Measurements from ENCODE around the gene EIF5A. TPM values are rescaled to one million over a fixed set of nuclear protein-coding genes. Genes with fewer than 3 reads are reported as not detected.

The EIF5A gene
- total RNA-seq, 2 donors from 2014 or later: 118 to 130 TPM

GRCh38 chr17:7325031-7325528, 17.7 kb downstream of the EIF5A start:
- no peaks in the 10 kb centered on the region for H3K9me3 ChIP-seq
- TF ChIP-seq CTCF (IDR thresholded peaks at IDR 0.05): no peak
- ATAC-seq (ENCODE audit: insufficient number of reproducible peaks, low FRiP score, low read depth) (no peak), DNase-seq (ENCODE audit: low spot score) (no peak)
- H3K4me1 ChIP-seq (ENCODE audit: control insufficient read depth in 1 of 2, low read depth in 2 of 2): peaks cover 0 to 12% of the 10 kb centered on the region in 2 donors
- H3K27ac ChIP-seq: no peak overlapping the region
- H3K4me3 ChIP-seq: no peak overlapping the region
- peaks cover 49% of the 10 kb centered on the region for H3K36me3 ChIP-seq
- no peaks in the 10 kb centered on the region for H3K27me3 ChIP-seq (replicated peaks; ENCODE audit: insufficient read depth)

- no peaks in the 10 kb centered on the region for H3K27me3 ChIP-seq (replicated peaks; ENCODE audit: insufficient read depth)
- DNase-seq (ENCODE audit: low spot score): no peak
- ATAC-seq (ENCODE audit: insufficient number of reproducible peaks, low FRiP score, low read depth): no peak
- TF ChIP-seq CTCF (IDR thresholded peaks at IDR 0.05): no peak
- H3K4me3 ChIP-seq: no peak overlapping the region
- no peaks in the 10 kb centered on the region for H3K9me3 ChIP-seq
- no peak overlapping the region for H3K27ac ChIP-seq
- H3K36me3 ChIP-seq: peaks cover 38% of the 10 kb centered on the region
- H3K4me1 ChIP-seq (ENCODE audit: control insufficient read depth in 1 of 2, low read depth in 2 of 2): peaks cover 3 to 17% of the 10 kb centered on the region in 2 donors
These were observed 18.8 kb downstream of the EIF5A start for GRCh38 chr17:7326186-7326585.

- no peaks in the 10 kb centered on the region for H3K9me3 ChIP-seq
- ATAC-seq (ENCODE audit: insufficient number of reproducible peaks, low FRiP score, low read depth): no peak
- H3K36me3 ChIP-seq: peaks cover 29% of the 10 kb centered on the region
- peaks cover 3 to 17% of the 10 kb centered on the region in 2 donors for H3K4me1 ChIP-seq (ENCODE audit: control insufficient read depth in 1 of 2, low read depth in 2 of 2)
- no peak for TF ChIP-seq CTCF (IDR thresholded peaks at IDR 0.05)
- no peak overlapping the region for H3K27ac ChIP-seq
- no peak overlapping the region for H3K4me3 ChIP-seq
- no peak for DNase-seq (ENCODE audit: low spot score)
- H3K27me3 ChIP-seq (replicated peaks; ENCODE audit: insufficient read depth): no peaks in the 10 kb centered on the region
These were observed 19.6 kb downstream of the EIF5A start for GRCh38 chr17:7327056-7327455.

GRCh38 chr17:7327501-7327900, 20.1 kb downstream of the EIF5A start:
- no peaks in the 10 kb centered on the region for H3K9me3 ChIP-seq
- H3K4me1 ChIP-seq (ENCODE audit: control insufficient read depth in 1 of 2, low read depth in 2 of 2): peaks cover 3 to 17% of the 10 kb centered on the region in 2 donors
- H3K27ac ChIP-seq: no peak overlapping the region
- no peak for TF ChIP-seq CTCF (IDR thresholded peaks at IDR 0.05)
- H3K27me3 ChIP-seq (replicated peaks; ENCODE audit: insufficient read depth): no peaks in the 10 kb centered on the region
- no peak for DNase-seq (ENCODE audit: low spot score)
- peaks cover 25% of the 10 kb centered on the region for H3K36me3 ChIP-seq
- no peak overlapping the region for H3K4me3 ChIP-seq
- ATAC-seq (ENCODE audit: insufficient number of reproducible peaks, low FRiP score, low read depth): no peak

- H3K4me3 ChIP-seq: no peak overlapping the region
These were observed 20.6 kb downstream of the EIF5A start for GRCh38 chr17:7328009-7328408.

More at GRCh38 chr17:7328009-7328408, 20.6 kb downstream of the EIF5A start:
- DNase-seq (ENCODE audit: low spot score): no peak
- Histone ChIP-seq H3K9me3 (no peaks in the 10 kb centered on the region), H3K4me1 (ENCODE audit: control insufficient read depth in 1 of 2, low read depth in 2 of 2) (peaks cover 3 to 17% of the 10 kb centered on the region in 2 donors), H3K27ac (peak overlapping the region in 1 of 2 donors; percentile 98), H3K27me3 (replicated peaks; ENCODE audit: insufficient read depth) (no peaks in the 10 kb centered on the region), H3K36me3 (peaks cover 20% of the 10 kb centered on the region)
- no peak for TF ChIP-seq CTCF (IDR thresholded peaks at IDR 0.05)
- no peak for ATAC-seq (ENCODE audit: insufficient number of reproducible peaks, low FRiP score, low read depth)
